CD4-positive, alpha-beta T cell treated with Interleukin-17A for 1 hour (primary cell): ENCODE data around the gene MYO18B.

Experiments
- DNase-seq: peaks from one replicate; pipeline ENCODE4 v3.0.0-alpha.2; 2020

Gene MYO18B

DNA sequence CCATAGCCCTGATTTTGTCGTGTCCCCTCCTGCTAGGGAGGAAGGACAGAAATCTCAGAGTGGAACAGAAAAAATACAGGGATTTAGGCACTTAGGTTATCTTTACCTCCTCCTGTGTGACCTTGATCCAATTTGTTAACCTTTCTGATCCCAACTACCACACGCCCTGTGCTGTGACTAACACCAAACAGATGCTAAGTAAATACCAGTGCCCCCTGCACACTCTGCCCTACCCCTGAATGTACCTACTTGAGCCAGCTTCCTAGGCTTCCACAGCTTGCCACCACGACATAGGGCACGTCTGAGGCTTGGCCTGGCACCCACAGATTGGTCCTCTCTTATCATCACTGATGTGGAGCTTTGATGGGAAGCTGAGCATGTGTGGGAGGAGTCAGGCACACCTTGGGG, 9.2 kb downstream of the MYO18B start:
- DNase-seq, result no peak

DNA sequence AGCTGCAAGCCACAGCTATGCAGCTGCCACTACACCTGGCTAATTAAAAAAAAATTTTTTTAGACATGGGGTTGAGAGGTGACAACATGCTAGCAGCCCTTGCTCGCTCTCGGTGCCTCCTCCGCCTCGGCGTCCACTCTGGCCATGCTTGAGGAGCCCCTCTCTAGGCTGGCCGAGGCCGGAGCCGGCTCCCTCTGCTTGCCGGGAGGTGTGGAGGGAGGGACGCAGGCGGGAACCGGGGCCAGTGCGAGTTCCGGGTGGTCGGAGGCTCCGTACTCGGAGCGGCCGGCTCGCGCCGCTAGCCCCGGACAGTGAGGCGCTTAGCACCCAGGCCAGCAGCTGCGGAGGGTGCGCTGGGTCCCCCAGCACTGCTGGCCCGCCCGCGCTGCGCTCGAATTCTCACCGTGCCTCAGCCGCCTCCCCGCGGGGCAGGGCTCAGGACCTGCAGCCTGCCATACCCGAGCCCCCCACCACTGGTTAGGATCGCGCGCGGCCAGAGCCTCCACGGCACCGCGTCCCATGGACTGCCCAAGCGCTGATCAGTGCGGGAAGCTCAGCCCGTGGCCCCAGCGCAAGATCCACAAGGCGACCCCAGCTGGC, 10.7 kb downstream of the MYO18B start:
- no peak for DNase-seq

DNA sequence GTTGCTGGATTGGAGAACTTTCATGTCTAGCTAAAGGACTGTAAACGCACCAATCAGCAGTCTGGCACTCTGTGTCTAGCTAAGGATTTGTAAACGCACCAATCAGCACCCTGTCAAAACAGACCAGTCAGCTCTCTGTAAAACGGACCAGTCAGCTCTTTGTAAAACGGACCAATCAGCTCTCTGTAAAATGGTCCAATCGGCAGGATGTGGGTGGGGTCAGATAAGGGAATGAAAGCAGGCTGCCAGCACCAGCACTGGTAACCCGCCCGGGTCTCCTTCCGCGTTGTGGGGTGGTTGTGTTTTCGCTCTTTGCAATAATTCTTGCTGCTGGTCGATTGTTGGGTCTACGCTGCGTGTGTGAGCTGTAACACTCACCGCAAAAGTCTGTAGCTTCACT, 11.3 kb downstream of the MYO18B start:
- DNase-seq, result no peak

DNA sequence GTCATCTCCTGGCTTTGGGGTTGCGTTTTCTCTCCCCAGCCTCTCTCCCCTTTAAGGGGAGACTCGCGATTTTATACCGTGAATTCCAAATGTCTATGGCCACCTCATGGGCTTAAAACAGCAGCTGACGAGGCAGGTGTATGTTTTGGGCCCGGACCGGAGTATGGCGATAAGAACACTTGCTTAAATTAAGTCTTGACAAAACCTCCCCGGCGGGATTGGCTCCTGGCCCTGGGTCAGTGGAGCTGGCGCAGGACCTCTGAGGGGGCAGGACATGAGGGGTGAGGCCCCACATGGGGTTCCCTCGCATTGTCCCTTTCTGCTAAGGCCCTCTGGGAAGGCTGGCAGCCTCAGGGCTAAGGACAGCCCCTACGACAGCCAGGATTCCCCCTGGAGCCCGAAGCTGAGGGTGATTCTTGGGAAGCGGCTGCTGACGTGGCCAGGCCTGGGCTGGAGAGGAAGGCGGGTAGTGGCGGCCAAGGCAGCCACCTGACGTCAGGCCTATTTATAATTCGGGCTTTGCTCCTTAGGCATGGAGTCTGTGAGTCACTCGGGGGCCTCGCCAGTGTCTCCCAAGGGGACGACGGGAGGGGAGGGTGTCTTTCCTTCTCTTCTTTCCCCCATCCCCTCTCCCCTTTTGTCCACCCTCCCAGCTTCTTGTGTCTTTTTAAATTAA, 12.7 kb downstream of the MYO18B start:
- no peak for DNase-seq

DNA sequence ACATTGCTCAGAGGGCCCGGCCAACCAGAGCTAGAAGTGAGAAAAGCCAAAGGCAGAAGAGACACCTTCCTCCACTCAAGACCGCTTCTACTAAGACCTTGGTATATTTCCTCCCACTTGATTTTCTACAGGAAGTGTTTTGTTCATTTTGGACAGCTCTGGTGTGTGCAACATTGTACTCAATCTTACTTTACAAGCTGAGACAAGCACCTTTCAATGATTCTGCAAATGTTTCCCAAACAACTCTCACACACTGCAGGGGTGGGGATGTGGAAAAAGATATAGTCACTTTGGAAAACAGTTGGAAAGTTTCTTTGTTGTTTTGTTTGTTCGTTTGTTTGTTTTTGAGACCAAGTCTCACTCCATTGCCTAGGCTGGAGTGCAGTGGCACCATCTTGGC, 15.7 kb downstream of the MYO18B start:
- DNase-seq, result no peak

DNA sequence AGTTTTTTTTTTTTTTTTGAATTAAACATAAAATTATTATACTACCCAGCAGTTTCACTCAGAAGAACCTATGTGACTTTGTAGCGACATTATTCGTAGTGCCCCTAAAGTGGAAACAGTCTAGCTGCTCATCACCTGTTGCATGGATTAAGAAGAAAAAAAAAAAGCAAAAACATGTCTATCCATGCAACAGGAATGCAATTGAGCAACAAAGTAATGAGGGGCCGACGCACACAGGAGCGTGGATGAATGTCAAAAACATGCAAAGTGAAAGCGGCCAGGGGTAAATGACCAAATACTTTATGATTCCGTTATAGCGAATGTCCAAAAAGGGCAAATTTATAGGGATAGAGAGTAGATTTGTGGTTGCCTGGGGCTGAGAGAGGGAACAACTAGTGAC, 16.3 kb downstream of the MYO18B start:
- DNase-seq, result no peak

DNA sequence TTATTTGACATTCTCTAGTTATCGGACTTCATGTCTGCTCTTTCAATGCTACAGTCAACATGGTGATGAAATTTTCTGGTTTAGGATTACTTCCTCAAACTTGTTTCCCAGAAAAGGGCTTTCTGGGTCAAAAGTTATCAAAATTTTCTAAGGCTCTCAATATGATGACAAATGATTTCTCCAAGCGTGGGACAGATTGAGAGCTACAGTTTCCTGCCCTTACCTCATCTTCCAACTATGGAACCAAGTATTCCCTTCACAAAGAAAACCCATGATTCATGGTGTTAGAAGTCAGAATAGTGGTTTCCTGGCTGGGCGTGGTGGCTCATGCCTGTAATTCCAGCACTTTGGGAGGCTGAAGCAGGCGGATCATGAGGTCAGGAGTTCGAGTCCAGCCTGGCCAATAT, 17.8 kb downstream of the MYO18B start:
- no peak for DNase-seq

DNA sequence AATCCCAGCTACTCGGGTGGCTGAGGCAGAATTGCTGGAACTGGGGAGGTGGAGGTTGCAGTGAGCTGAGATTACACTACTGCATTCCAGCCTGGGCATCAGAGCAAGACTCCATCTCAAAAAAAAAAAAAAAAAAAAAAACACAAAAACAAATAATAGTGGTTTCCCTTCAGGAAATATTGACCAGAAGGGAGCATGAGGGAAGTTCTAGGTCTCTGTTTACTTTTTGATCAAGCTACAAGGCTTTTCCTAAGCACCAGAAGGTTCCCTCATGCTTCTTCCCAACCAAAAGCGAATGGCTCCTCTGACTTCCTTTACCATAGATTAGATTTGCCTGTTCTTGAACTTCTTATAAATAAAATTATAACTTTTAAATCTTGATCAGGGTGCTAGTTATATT, 18.3 kb downstream of the MYO18B start:
- DNase-seq, result no peak

DNA sequence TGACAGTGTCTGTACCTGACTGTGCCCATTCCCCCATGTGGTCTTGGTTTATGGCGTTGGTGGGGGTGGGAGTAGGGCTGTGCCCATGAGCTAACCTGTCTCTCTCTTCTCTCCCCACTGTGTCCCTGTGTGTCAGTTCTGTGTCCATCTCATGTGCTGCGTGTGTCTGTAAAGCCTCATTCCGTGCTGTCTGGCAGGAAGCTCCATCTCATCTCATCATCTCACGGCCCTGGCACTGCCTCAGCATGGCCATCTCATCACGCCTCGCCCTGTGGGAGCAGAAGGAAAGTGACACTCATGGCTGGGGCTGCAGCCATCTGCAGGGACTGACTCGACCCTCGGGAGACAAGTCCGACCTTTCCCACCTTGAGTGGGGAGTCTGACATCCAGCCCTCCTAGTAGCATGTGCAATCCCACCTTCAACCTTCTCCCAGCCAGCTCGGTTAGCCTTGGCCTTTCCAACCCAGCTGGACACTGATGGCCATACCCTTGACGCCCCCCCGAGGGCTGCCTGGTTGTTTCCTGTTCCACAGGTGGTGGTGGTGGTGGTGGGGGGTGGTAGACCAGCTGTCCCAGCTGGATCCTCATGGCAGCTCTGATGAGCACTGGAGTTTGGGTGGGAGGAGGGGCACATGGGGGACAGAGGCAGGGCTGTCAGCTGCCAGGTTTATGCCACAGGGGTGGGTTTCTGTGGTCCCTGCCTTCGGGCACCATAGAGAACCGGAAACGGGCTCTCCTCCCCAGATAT, 19.0 kb downstream of the MYO18B start:
- DNase-seq, result no peak

DNA sequence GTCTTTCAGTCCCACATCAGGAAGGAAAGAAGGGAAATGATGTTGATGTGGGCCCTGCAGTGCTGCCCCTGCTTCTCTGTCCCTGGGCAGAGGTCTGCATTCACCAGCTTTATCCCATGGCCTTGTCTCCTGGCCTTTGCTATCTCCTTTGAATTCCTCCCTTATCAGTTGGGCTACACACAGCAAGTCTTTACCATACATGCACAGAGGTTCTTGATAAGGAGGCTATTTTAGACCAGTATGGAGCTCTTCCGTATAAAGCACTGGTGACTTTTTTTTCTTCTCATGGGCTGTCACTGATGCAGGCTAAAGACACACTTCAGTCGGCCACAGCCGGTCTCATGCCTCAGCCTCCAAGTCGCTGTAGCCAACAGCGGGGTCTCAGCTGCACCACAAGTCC, 20.2 kb downstream of the MYO18B start:
- no peak for DNase-seq

DNA sequence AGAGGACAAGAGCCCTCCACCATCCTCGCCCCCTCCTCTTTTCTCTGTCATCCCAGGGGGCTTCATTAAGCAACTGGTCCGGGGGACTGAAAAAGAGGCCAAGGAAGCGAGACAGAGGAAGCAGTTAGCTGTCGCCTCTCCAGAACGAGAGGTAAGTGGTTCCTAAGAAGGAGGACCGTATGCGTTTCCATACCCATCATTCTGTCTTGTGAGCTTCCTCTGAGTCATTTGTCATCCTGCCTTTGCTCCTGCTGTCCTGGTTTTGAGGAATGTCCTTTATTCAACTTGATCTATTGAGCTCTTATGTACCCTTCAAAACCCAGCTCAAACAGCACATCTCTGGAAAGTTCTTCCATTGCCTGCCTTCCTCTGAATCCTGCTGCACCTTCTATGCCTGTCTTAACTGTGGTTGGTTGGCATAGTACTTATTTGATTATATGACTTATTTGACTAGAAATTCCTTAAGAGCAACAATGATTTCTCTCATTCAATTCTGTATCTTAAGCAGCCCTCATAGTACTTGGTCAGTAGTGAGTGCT, 21.3 kb downstream of the MYO18B start:
- no peak for DNase-seq

DNA sequence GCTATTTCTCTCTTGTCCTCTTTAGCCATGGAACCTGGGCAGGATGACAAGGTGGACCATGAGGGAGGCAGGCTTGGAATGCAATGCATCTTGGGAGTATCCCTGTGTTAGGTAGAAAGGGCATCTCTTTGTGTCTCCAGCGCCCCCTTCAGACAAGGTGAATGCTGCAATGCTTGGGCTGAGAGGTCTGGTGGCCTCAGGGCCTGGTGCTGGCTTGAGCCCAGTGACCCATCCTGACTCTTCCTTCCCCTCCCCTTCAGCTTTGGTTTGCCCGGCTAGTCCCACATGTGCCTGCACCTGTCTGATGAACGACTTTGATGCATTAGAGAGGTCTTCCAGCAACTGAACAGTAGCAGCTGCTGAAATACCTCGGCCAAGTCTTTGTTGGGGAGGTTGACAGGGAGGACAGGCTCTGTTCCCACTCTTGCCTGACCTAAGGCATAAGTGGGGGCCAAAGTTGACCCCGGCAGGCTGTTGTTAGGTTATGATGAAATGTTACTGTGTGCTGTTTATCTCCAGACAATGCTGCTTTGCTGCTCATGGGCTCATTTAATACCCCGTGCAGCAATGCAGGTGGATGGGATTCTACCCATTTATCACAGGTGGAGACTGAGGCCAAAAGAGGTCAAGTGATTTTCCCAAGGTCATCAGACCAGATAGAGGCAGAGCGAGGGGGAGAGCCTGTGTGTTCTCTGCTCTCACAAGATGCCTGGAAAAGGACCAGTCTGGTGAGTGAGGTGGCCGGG, 22.5 kb downstream of the MYO18B start:
- no peak for DNase-seq

DNA sequence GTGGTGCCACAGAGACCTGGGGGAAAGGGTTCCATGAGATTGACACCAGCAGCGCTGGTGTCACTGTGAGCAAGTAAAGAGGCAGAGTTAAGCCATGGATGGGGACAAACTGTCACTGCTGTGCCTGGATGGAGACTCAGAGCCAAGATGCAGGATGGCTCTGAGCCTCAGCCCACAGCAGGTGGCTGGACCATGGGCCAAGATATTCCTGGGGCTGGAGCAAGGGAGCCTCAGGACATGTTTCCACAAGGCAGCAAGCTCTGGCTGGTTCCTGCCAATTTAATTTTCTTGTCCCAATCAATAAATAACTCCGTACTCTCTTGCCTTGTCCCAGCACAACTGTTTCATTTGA, 23.0 kb downstream of the MYO18B start:
- no peak for DNase-seq

DNA sequence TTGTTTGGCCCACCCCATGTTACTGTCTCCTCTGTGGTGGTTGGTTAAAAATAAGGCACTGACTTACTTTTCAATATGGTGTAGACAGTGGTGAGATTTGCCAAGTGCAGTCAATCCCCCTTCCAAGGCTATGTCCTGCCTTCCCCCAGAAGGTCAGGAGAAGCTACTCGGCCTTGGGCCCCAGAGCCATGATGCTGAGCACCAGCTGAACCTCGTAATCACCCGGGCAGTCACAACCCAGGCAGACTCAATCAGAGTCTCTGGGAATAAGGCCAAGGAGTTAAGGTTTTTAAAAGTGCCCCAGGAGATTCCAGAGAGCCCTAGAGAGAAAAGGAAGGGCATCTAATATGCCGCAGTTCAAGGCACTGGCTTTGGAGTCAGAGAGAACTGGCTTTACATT, 23.8 kb downstream of the MYO18B start:
- DNase-seq, result no peak

DNA sequence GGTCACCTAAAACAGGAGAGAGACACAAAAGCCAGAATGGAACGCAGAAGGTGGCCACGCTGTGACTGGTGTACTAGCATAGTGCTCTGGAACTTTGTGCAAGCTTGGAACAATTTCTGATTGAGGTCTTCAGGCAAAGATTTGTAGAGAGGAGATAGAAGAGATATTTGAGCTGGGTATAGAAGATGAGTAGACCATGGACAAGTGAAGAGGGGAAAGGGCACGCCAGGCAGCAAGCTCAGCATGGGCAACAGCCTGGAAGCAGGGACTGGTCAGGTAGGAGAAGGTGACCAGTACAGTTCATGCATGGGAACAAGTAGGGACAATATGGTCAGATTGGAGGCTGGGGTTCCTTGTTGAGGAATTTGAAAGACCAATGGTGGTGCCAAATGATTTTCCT, 24.4 kb downstream of the MYO18B start:
- DNase-seq, result no peak

DNA sequence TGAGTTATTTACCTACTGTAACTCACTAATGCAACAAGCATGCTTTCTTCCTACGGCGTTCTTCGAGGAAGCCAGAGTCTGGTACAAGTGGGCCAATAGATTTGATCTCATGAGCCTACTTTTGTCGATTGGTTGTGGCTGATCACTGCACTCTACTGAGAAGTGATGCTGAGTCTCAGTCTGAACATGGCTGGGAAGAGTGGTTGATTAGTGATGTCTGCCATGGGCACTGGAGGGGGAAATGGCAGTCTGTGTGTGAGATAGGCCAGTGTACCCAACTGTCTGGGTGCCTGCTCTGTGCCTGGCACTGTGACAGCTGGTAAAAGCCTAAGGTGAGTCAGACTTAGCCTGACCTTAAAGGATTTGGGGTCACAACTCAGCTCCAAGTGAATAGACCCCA, 28.3 kb downstream of the MYO18B start:
- DNase-seq, result no peak

DNA sequence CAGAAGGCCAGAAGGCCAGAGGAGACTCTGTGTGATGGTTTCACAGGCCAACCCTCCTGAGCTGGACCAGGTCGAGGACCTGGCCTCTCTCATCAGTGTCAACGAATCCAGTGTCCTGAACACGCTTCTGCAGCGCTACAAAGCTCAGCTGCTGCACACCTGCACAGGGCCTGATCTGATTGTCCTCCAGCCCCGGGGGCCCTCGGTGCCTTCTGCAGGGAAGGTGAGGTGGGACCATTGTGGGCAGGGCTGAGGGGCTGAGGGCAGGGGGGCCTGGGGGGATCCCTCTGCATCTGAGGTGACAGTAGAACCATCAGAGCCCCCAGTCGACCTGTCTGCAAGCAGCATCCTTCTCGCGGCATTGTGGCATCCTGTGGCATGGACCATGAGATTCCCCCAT, 30.3 kb downstream of the MYO18B start:
- DNase-seq, result no peak

DNA sequence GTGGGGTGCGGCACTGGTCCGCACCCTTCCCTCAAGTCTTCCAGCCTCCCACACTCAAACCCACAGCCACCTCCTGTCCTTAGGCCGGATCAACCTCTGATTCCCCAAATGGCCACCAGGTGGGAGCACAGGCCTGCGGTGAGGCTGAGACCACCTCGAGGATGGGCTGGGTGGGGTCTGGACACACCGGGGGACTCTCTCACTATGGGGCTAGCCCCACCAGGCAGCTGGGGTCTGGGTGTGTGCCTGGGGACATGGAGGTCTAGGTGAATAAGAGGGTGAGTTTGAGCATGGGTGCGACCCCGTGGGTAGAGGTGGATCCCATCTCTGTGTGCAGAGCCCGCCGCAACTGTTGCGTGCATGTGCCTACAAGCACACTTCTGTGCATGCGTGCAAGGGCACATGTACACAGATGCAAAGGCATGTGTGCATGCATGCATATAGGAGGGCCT, 32.6 kb downstream of the MYO18B start:
- no peak for DNase-seq

DNA sequence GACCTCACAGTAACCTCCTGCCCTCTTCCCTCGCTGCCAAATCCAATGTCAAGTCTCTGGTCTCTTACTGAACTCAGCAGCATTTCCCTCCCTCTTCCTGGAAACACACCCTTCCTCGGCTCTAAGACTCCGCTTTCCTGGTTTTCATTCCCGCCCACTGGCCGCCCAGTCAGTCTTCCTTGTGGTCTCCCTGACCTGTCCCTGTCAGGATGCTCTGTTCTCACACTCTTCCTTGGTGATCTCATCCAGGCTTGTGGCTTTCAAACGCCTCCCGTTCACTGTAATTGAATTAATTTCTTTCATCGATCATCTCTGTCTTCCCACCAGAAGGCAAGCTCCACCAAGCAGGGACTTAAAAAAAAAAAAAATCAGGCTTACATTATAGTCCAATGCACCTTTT, 33.5 kb downstream of the MYO18B start:
- DNase-seq, result no peak

DNA sequence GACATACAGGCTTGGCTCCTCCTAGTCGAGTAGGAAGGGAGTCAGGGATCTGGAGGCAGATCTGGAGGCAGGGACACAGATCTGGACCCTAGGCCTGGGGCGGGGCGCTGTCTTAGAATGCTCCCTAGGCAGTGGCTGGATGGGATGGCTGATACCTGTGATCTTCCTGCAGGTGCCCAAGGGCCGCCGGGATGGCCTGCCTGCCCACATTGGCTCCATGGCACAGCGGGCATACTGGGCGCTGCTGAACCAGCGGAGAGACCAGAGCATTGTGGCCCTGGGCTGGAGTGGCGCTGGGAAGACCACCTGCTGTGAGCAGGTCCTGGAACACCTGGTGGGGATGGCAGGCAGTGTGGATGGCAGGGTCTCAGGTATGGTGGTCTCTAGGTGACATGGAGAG, 35.4 kb downstream of the MYO18B start:
- DNase-seq, result no peak

DNA sequence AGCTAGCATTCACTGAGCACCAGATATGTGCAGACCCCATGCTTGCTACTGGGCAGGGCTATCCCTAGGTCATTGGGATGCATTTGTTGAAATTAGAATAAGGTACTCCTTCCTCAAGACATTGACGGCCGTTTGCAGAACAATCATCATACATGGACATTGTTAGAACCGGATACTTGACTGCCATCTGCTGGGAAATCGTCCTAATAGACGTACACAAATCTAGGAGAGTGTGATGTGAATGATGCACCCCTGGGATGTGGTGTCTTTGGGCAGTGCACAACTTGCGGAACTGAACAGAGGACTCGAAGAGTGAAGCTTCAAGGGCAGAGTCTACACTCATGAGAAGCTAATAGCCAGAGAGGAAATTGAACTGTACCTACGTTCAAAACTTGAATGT, 35.9 kb downstream of the MYO18B start:
- no peak for DNase-seq

DNA sequence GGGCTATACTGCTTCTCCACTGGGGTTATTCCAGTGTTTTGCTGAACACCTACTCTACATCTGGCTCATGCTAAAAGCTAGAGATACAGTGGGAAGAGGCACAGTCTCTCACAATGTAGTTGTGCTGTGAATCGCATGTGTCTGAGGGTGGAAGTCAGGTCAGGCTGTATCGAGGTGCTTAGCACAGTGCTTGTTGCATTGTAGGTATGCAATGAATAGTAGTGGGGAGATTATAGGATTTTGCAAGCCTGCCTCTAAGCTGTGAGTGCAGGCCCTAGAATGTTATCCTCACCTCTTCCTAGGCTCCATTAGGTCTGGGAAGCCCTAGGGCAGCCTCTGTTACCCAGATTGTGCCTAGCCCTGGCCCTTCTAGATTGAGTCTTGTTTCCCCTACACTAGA, 37.4 kb downstream of the MYO18B start:
- DNase-seq, result no peak

DNA sequence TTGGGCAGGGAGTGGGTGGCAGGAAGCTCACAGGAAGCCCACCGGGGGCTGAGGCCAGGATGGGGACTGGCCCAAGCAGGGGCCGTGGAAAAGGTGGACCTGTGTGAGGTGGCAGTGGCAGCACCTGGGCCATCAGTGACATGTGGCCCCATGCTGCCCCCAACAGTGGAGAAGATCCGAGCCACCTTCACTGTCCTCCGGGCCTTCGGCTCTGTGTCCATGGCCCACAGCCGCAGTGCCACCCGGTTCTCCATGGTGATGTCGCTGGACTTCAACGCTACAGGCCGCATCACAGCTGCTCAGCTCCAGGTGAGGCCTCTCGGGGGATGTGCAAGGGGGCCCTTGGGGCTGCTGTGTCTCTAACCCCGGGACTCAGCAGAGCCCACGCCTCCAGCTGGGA, 37.9 kb downstream of the MYO18B start:
- no peak for DNase-seq

DNA sequence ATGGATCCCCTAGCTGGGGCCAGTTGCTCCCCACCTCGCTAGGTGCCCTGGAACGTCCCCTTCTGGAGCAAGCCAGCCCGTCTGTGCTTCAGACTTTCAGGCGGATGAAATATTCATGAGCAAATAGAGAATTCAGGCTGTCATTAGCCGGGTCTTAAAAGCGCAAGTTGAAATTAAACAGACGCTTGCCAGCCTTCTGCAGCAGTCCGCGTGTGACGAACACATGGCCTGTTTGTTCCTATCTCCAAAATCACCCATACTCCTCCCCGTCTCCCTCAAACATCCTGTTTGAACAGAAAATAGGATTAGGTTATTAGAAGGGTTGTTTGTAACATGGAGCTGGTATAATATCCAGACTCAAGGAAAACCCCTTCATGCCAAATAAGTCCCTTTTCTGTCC, 38.7 kb downstream of the MYO18B start:
- no peak for DNase-seq
